HepG2 (cell line): ENCODE data around the gene IL11RA. TPM values are rescaled to one million over a fixed set of nuclear protein-coding genes. Genes with fewer than 3 reads are reported as not detected.

Source experiments
- CBX5 ChIP-seq: sonication (generic); formaldehyde crosslinking; IDR thresholded peaks from 2 replicates; pipeline ENCODE4 v1.4.0; 2020; ENCODE audit warnings: missing genetic modification reagents, borderline replicate concordance
- DNMT3B ChIP-seq: conservative IDR thresholded peaks from 2 replicates; pipeline ENCODE4 v1.6.1; 2016; ENCODE audit warnings: missing biosample characterization, control low read depth
- ELF3 ChIP-seq: IDR thresholded peaks from 2 replicates; pipeline ENCODE4 v1.6.1; 2016; ENCODE audit warnings: missing genetic modification reagents, missing compliant biosample characterization
- HOXA9 ChIP-seq: sonication (generic); formaldehyde crosslinking; IDR thresholded peaks from 2 replicates; pipeline ENCODE4 v1.8.1; 2022; ENCODE audit warnings: missing genetic modification reagents, mild to moderate bottlenecking, moderate library complexity, borderline replicate concordance
- KLF9 ChIP-seq: IDR thresholded peaks from 2 replicates; pipeline ENCODE4 v1.6.1; 2016; ENCODE audit warnings: low read depth
- MAZ ChIP-seq, 2 experiments: sonication (generic) in 1 of 2; formaldehyde crosslinking in 1 of 2; IDR thresholded peaks; 2 replicates each; pipeline versions ENCODE4 v1.5.0 to v1.6.1; 2012 to 2020; ENCODE audit warnings: low read depth in 2 of 2, mild to moderate bottlenecking in 2 of 2, borderline replicate concordance in 1 of 2, improper control_type of control experiment in 1 of 2, low read length in 1 of 2, missing genetic modification reagents in 1 of 2, moderate library complexity in 1 of 2
- SOX13 ChIP-seq, 3 experiments: fragments of 450-650 bp in 1 of 3; sonication (generic) in 1 of 3; formaldehyde crosslinking in 1 of 3; IDR thresholded peaks in 2 of 3; conservative IDR thresholded peaks in 1 of 3; 2 replicates each; pipeline versions ENCODE4 v1.5.0 to v1.6.1; 2016 to 2020; ENCODE audit warnings: antibody characterized with exemption in 1 of 3, mild to moderate bottlenecking in 1 of 3, missing compliant biosample characterization in 1 of 3, missing genetic modification reagents in 1 of 3, moderate library complexity in 1 of 3
- TAF1 ChIP-seq: sonication (generic); formaldehyde crosslinking; IDR thresholded peaks from 2 replicates; pipeline ENCODE4 v1.4.0; 2020; ENCODE audit warnings: missing genetic modification reagents
- ZBTB42 ChIP-seq: sonication (generic); formaldehyde crosslinking; IDR thresholded peaks from 2 replicates; pipeline ENCODE4 v1.5.0; 2020; ENCODE audit warnings: mild to moderate bottlenecking, missing genetic modification reagents
- ZFX ChIP-seq: sonication (generic); formaldehyde crosslinking; IDR thresholded peaks from 2 replicates; pipeline ENCODE4 v1.4.0; 2020; ENCODE audit warnings: mild to moderate bottlenecking, low read depth, missing genetic modification reagents, moderate library complexity
- ZKSCAN8 ChIP-seq: IDR thresholded peaks from 2 replicates; pipeline ENCODE4 v1.6.1; 2016; ENCODE audit warnings: borderline replicate concordance, missing genetic modification reagents, missing compliant biosample characterization
- ZNF230 ChIP-seq: sonication (generic); formaldehyde crosslinking; IDR thresholded peaks from 2 replicates; pipeline ENCODE4 v1.4.0; 2020; ENCODE audit warnings: mild to moderate bottlenecking, missing genetic modification reagents
- ZNF331 ChIP-seq: sonication (generic); formaldehyde crosslinking; IDR thresholded peaks from 2 replicates; pipeline ENCODE4 v1.4.0; 2020; ENCODE audit warnings: missing genetic modification reagents
- ZNF383 ChIP-seq: sonication (generic); formaldehyde crosslinking; IDR thresholded peaks from 2 replicates; pipeline ENCODE4 v1.4.0; 2020; ENCODE audit warnings: missing genetic modification reagents, mild to moderate bottlenecking, borderline replicate concordance
- polyA plus RNA-seq, 8 experiments: library from polyadenylated mRNA; depleted of rRNA in 3 of 8; stranded (reverse) in 7 of 8; unstranded in 1 of 8; fragments of >200 nt; fragmentation: Illumina TruSeq in 4 of 8; extraction: Trizol in 4 of 8; gene quantifications; 2 replicates each; pipeline versions ENCODE4 v1.2.1 to v1.2.3, GENCODE V29; 2011 to 2016; ENCODE audit warnings: low read depth in 4 of 8, missing spikeins in 1 of 8, mixed read lengths in 1 of 8; ENCODE audit not compliant: insufficient read depth in 1 of 8
- total RNA-seq, 5 experiments: library from RNA; depleted of rRNA; stranded (reverse); fragments of >200 nt; fragmentation: Illumina TruSeq; extraction: Trizol; gene quantifications; 2 replicates each; pipeline ENCODE4 v1.2.3, GENCODE V29; 2016; ENCODE audit warnings: low read depth in 1 of 5
- TF ChIP-seq, protein P1 (sequence below): sonication (generic); formaldehyde crosslinking; conservative IDR thresholded peaks from 2 replicates; pipeline ENCODE4 v1.8.1; 2023; ENCODE audit warnings: missing genetic modification reagents
- TF ChIP-seq, protein P2 (sequence below): sonication (generic); formaldehyde crosslinking; IDR thresholded peaks from 2 replicates; pipeline ENCODE4 v1.5.0; 2020; ENCODE audit warnings: mild to moderate bottlenecking, missing genetic modification reagents
- TF ChIP-seq, protein P3 (sequence below): sonication (generic); formaldehyde crosslinking; IDR thresholded peaks from 2 replicates; pipeline ENCODE4 v1.8.0; 2022; ENCODE audit warnings: missing genetic modification reagents, low read depth, mild to moderate bottlenecking, borderline replicate concordance
- TF ChIP-seq, protein P4 (sequence below): IDR thresholded peaks from 2 replicates; pipeline ENCODE4 v1.6.1; 2016
- TF ChIP-seq, protein P5 (sequence below): sonication (generic); formaldehyde crosslinking; IDR thresholded peaks from 2 replicates; pipeline ENCODE4 v1.8.1; 2023; ENCODE audit warnings: mild to moderate bottlenecking, moderate library complexity, missing genetic modification reagents
- TF ChIP-seq, protein P6 (sequence below): IDR thresholded peaks from 2 replicates; pipeline ENCODE4 v1.6.1; 2018; ENCODE audit warnings: missing genetic modification reagents

IL11RA gene
- total and polyA plus RNA-seq, 2 of the 13 experiments (the other 11 are each of a cell fraction or from before 2014, with no cell fraction given) = 2.0 to 4.2 TPM

DNA sequence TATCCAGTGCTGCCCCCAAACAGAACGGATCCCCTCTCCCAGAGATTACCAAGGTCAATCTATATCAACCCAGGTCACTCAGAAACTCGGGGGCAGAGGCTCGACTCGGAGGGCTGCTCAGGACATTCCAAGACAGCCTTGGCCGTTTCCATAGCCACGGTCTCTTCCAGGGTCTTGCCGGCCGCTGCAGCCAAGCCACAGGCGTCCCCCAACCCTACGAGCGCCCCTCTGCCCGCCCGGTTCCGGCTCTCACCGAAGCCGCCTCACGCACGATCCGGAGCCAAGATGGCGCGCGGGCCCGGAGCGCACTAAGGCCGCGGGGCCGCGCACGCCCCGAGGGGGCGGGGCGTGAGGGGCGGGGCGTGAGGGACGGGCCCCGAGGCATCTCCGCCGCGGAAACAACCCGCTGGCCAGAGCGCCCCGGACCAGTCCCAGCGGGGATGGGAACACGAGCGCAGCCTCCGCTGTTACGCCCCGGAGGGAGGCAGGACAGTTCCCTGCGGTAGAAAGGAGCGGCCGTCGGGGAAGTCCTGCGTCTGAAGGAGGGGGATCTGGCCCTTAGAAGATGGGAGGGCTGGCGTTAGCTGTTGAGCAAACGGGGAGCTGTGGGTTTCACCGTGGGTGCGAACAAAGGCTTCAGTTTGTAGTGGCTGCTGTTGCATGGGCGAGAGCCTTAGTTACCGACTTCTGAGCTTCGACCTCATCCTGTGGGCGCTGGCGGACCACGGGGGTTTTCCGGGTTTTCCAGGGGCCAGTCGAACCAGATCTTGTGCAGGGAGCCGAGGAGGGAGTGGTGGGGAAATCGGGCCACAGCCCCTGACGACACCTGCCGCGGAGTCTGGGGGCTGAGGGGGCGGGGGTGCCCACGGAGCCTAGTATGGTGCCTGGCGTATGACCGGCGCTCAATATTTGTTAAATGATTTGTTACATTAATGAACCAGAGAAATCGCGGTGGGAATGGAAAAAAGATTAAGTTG lies 39.9 kb upstream of the IL11RA start, which contains the start of gene RPP25L (continued):
- TF ChIP-seq, protein P1, sequence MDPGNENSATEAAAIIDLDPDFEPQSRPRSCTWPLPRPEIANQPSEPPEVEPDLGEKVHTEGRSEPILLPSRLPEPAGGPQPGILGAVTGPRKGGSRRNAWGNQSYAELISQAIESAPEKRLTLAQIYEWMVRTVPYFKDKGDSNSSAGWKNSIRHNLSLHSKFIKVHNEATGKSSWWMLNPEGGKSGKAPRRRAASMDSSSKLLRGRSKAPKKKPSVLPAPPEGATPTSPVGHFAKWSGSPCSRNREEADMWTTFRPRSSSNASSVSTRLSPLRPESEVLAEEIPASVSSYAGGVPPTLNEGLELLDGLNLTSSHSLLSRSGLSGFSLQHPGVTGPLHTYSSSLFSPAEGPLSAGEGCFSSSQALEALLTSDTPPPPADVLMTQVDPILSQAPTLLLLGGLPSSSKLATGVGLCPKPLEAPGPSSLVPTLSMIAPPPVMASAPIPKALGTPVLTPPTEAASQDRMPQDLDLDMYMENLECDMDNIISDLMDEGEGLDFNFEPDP (CRISPR knock-in tag) = 0 out of 2 replicates have a peak, but pooled peaks have one; percentile 10
- TF ChIP-seq, protein P2, sequence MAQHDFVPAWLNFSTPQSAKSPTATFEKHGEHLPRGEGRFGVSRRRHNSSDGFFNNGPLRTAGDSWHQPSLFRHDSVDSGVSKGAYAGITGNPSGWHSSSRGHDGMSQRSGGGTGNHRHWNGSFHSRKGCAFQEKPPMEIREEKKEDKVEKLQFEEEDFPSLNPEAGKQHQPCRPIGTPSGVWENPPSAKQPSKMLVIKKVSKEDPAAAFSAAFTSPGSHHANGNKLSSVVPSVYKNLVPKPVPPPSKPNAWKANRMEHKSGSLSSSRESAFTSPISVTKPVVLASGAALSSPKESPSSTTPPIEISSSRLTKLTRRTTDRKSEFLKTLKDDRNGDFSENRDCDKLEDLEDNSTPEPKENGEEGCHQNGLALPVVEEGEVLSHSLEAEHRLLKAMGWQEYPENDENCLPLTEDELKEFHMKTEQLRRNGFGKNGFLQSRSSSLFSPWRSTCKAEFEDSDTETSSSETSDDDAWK (CRISPR knock-in tag) = no peak
- TF ChIP-seq MAZ (IDR thresholded peaks at IDR 0.05; ENCODE audit: borderline replicate concordance, low read depth, low read length) (no peak), MAZ (CRISPR knock-in tag; IDR thresholded peaks at IDR 0.05; ENCODE audit: low read depth) (peak; percentile 67), CBX5 (CRISPR knock-in tag) (no peak; the same call in 1 of the 2 replicates), TAF1 (peak; percentile 82), ZBTB42 (CRISPR knock-in tag) (no peak), ZNF331 (CRISPR knock-in tag) (peak; percentile 57), SOX13 (IDR thresholded peaks at IDR 0.05) (no peak), SOX13 (CRISPR knock-in tag; conservative IDR thresholded peaks at IDR 0.05 in 1 of 2, IDR thresholded peaks at IDR 0.05 in 1 of 2) (0 out of 4 replicates have a peak, but pooled peaks of 1 of the 2 experiments have one; percentile 6), ZFX (CRISPR knock-in tag) (peak; percentile 86), ZNF230 (CRISPR knock-in tag) (no peak), DNMT3B (no peak), HOXA9 (no peak), ELF3 (peak; percentile 47; the same call in 1 of the 2 replicates), ZKSCAN8 (CRISPR knock-in tag) (no peak; the same call in 1 of the 2 replicates), KLF9 (no peak), ZNF383 (CRISPR knock-in tag) (no peak)
- TF ChIP-seq, protein P3, sequence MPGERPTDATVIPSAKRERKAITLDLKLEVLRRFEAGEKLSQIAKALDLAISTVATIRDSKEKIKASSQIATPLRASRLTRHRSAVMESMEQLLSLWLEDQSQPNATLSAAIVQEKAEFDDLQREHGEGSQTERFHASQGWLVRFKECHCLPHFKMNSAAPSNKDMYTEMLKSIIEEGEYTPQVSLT (CRISPR knock-in tag) = no peak
- TF ChIP-seq, protein P4, sequence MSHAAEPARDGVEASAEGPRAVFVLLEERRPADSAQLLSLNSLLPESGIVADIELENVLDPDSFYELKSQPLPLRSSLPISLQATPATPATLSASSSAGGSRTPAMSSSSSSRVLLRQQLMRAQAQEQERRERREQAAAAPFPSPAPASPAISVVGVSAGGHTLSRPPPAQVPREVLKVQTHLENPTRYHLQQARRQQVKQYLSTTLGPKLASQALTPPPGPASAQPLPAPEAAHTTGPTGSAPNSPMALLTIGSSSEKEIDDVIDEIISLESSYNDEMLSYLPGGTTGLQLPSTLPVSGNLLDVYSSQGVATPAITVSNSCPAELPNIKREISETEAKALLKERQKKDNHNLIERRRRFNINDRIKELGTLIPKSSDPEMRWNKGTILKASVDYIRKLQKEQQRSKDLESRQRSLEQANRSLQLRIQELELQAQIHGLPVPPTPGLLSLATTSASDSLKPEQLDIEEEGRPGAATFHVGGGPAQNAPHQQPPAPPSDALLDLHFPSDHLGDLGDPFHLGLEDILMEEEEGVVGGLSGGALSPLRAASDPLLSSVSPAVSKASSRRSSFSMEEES = 0 out of 2 replicates have a peak, but pooled peaks have one; percentile 23
- TF ChIP-seq, protein P5, sequence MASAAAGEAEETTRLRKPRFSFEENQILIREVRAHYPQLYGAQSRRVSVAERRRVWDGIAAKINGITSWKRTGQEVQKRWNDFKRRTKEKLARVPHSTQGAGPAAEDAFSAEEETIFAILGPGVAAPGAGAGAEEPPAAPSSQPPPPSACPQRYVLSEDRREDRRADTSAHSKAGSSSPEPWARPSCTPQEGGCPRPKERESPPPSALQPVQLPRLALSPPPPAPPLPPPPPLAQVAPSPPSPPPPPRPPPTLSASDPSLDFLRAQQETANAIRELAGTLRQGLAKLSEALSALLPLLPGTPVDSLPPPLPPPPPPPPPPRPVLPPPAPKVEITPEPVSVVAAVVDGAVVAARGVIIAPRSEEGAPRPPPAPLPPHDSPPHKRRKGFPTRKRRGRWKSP (CRISPR knock-in tag) = peak; percentile 48; the same call in 1 of the 2 replicates
- TF ChIP-seq, protein P6, sequence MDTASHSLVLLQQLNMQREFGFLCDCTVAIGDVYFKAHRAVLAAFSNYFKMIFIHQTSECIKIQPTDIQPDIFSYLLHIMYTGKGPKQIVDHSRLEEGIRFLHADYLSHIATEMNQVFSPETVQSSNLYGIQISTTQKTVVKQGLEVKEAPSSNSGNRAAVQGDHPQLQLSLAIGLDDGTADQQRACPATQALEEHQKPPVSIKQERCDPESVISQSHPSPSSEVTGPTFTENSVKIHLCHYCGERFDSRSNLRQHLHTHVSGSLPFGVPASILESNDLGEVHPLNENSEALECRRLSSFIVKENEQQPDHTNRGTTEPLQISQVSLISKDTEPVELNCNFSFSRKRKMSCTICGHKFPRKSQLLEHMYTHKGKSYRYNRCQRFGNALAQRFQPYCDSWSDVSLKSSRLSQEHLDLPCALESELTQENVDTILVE (CRISPR knock-in tag) = 0 out of 2 replicates have a peak, but pooled peaks have one; percentile 66
